Measurements from ENCODE around the gene CFTR.
"Not testable (repeated sequence)": the region's sequence is repeated elsewhere in the genome, so short reads cannot be mapped to it uniquely, and the experiment has no call there.

Gene CFTR

GRCh38 chr7:117692338-117692737 is 212.5 kb downstream of the CFTR start:
- no peak for DNase-seq

GRCh38 chr7:117698018-117698417 is 218.2 kb downstream of the CFTR start:
- no peak for DNase-seq

GRCh38 chr7:117704063-117704462 is 224.2 kb downstream of the CFTR start:
- DNase-seq = no peak

GRCh38 chr7:117705630-117706029 is 225.8 kb downstream of the CFTR start:
- no peak for DNase-seq

- DNase-seq = no peak
Measured at GRCh38 chr7:117706210-117706609, 226.4 kb downstream of the CFTR start.

GRCh38 chr7:117707080-117707479 is 227.3 kb downstream of the CFTR start:
- DNase-seq = no peak

GRCh38 chr7:117708173-117708572 is 228.3 kb downstream of the CFTR start:
- DNase-seq = not testable (repeated sequence)

GRCh38 chr7:117711556-117711955 is 231.7 kb downstream of the CFTR start:
- no peak for DNase-seq

GRCh38 chr7:117715784-117716445 is 236.1 kb downstream of the CFTR start:
- peak; percentile 25 to 49 for DNase-seq

GRCh38 chr7:117716707-117717299 is 237.0 kb downstream of the CFTR start:
- DNase-seq = no peak

GRCh38 chr7:117717357-117717756 is 237.5 kb downstream of the CFTR start:
- no peak for DNase-seq

Measured in SHP77 (cell line).